HG03066 (cell line): ENCODE data around the gene NRP2.

Experiments used
- ATAC-seq: cut with Tn5 transposase; IDR thresholded peaks from one replicate; pipeline ENCODE4 v1.9.1; 2021; ENCODE audit warnings: low read depth; ENCODE audit not compliant: unreplicated experiment

The NRP2 gene

GRCh38 chr2:205834796-205835195, 152.5 kb downstream of the NRP2 start:
- no peak for ATAC-seq

DNA sequence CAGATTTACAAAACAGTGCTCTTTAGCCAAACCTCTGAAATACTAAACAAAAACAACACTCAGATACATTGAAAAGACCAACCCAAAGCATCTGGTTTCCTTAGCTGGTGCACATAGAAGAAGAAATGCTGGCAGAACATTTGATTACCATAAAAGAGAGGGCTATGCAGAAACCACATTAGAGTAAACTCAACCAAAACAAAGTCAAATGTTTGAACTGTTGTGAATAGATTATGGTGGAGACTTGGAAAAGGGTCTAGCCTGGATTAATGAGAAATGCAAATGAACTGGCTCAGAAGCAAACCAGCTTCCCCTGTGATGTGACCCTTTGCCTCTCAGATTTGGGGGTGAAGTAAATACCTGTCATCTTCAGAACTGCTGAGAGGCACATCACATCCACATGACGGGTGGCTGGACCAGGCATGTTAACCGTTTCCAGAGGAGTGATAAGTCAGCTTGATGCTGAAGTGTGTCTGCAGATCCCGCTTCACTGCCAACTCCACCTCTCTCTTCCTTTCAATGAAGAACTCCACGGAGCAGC, 153.0 kb downstream of the NRP2 start:
- ATAC-seq = no peak

GRCh38 chr2:205835923-205836322, 153.6 kb downstream of the NRP2 start:
- no peak for ATAC-seq

GRCh38 chr2:205836477-205837221, 154.3 kb downstream of the NRP2 start:
- no peak for ATAC-seq

DNA sequence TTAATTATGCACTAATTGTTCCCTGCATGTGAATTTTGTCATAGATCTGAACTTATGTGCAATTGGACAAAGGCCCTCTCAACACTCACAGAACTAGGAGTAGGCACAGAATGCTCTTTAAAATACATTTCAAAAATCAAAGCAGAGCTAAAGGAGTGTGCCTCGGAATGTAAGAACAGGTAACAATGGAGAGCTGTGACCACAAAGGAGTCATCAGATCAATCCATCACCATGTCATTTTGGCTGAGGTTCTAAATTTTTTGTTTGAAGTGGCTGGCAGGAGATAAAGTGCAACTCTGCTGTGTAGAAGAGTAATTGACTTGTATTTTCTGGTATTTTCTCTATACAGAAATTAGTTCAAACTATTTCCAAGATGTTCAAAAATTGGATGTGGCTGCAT, 155.4 kb downstream of the NRP2 start:
- ATAC-seq = no peak

DNA sequence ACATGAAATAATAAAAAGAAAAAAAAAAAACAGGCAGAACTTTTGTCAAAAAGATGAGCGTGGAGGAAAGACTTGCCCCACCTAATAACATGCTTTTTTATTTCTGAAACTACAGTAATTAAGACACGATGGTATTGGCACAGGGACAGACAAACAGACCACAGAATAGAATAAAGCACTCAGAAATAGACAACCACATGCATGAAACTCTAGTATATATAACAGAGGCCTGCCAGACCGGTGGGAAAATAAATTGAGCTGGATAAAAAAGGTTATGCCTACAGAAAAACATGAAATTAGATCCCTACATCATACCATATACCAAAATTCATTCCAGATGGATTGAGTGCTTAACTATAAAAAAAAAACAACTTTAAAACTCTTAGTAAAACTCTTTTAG, 163.1 kb downstream of the NRP2 start:
- ATAC-seq = no peak
